Nephron progenitor cell (in vitro differentiated cells): Measurements from ENCODE around the gene HCN2.

ENCODE experiments used
- DNase-seq: peaks from one replicate; pipeline ENCODE4 v3.0.0; 2021
- H3K27ac Mint-ChIP-seq: 2 replicates; pipeline ENCODE4 v1.8.0; 2021; ENCODE audit warnings: mild to moderate bottlenecking, moderate library complexity, mixed read lengths
- H3K27me3 Mint-ChIP-seq: 2 replicates; pipeline ENCODE4 v1.8.0; 2021; ENCODE audit warnings: mild to moderate bottlenecking, low read depth, mixed read lengths; ENCODE audit not compliant: poor library complexity
- H3K36me3 Mint-ChIP-seq: 2 replicates; pipeline ENCODE4 v1.8.0; 2021; ENCODE audit warnings: low read depth, mixed read lengths
- H3K4me1 Mint-ChIP-seq: 2 replicates; pipeline ENCODE4 v1.8.0; 2021; ENCODE audit warnings: mixed read lengths
- H3K4me3 Mint-ChIP-seq: 2 replicates; pipeline ENCODE4 v1.8.0; 2021; ENCODE audit warnings: mild to moderate bottlenecking, moderate library complexity, mixed read lengths
- H3K9me3 Mint-ChIP-seq: 2 replicates; pipeline ENCODE4 v1.8.0; 2021; ENCODE audit warnings: mild to moderate bottlenecking, moderate library complexity, mixed read lengths
- TF ChIP-seq, protein P1 (sequence below): fragments of 200-600 bp; sonication (generic); IDR thresholded peaks from 2 replicates; pipeline ENCODE4 v1.5.0; 2021; ENCODE audit warnings: antibody characterized with exemption

Gene HCN2

DNA sequence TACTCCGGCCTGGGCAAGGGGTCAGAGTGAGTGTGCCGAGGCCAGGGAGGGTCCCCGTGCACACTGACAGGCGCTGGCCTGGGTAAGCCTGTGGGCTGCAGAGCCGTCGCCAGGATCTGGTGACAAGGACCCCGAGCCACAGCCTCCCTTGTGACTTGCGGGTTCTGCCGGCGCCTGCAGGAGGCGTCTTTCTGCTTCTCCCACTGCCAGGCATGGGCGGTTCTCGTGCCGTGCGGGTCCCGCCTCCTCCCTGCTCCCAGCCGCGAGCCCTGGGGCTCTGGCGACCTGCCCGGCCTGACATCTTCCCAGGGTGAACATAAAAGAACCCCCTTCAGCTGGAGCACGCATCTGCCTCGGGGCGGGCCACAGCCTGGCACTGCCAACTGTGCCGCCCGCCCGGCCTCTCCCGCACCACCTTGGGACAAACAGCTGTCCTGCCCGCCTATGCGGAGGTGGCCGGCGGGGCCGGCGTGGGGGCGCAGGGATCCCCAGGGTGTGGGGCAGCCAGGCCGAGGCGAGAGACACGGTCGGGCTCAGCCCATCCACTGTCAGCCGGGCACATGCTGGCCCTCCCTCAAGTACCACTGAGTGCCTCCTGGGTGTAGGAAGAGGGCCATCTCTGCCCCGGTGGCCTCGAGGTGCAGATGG is 1.5 kb upstream of the HCN2 start:
- no peaks in the 10 kb centered on the region for H3K36me3 Mint-ChIP-seq
- no peak overlapping the region for H3K27ac Mint-ChIP-seq
- H3K4me3 Mint-ChIP-seq = no peak overlapping the region
- H3K4me1 Mint-ChIP-seq = peaks cover 7% of the 10 kb centered on the region
- H3K9me3 Mint-ChIP-seq = no peaks in the 10 kb centered on the region
- H3K27me3 Mint-ChIP-seq = peaks cover 54% of the 10 kb centered on the region
- peak; percentile 72 for DNase-seq
- TF ChIP-seq, protein P1, sequence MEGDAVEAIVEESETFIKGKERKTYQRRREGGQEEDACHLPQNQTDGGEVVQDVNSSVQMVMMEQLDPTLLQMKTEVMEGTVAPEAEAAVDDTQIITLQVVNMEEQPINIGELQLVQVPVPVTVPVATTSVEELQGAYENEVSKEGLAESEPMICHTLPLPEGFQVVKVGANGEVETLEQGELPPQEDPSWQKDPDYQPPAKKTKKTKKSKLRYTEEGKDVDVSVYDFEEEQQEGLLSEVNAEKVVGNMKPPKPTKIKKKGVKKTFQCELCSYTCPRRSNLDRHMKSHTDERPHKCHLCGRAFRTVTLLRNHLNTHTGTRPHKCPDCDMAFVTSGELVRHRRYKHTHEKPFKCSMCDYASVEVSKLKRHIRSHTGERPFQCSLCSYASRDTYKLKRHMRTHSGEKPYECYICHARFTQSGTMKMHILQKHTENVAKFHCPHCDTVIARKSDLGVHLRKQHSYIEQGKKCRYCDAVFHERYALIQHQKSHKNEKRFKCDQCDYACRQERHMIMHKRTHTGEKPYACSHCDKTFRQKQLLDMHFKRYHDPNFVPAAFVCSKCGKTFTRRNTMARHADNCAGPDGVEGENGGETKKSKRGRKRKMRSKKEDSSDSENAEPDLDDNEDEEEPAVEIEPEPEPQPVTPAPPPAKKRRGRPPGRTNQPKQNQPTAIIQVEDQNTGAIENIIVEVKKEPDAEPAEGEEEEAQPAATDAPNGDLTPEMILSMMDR = peak; percentile 40

- no peaks in the 10 kb centered on the region for H3K9me3 Mint-ChIP-seq
- DNase-seq = peak; percentile 45
Observed at GRCh38 chr19:588741-589692, 664 bp upstream of the HCN2 start.

DNA sequence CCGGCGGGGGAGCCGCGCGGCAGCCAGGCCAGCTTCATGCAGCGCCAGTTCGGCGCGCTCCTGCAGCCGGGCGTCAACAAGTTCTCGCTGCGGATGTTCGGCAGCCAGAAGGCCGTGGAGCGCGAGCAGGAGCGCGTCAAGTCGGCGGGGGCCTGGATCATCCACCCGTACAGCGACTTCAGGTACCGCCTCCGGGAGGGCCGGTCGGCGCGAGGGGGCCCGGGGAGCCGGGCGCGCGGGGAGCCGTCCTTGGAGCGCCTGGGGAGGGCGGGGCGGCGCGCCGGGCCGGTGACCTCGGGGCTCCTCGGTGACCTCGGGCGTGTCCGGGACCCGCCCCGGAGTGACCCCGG is 690 bp downstream of the HCN2 start:
- H3K4me3 Mint-ChIP-seq = no peak overlapping the region
- no peaks in the 10 kb centered on the region for H3K4me1 Mint-ChIP-seq
- DNase-seq = peak; percentile 39
- no peaks in the 10 kb centered on the region for H3K9me3 Mint-ChIP-seq
- H3K27ac Mint-ChIP-seq = no peak overlapping the region
- H3K36me3 Mint-ChIP-seq = no peaks in the 10 kb centered on the region
- peaks cover 71% of the 10 kb centered on the region for H3K27me3 Mint-ChIP-seq
- TF ChIP-seq, protein P1 = no peak

More at GRCh38 chr19:588741-589692, 664 bp upstream of the HCN2 start:
- H3K36me3 Mint-ChIP-seq = no peaks in the 10 kb centered on the region
- H3K27me3 Mint-ChIP-seq = peaks cover 59% of the 10 kb centered on the region
- peak overlapping the region; percentile 40 for H3K4me3 Mint-ChIP-seq
- TF ChIP-seq, protein P1 = no peak
- peaks cover 2% of the 10 kb centered on the region for H3K4me1 Mint-ChIP-seq
- no peak overlapping the region for H3K27ac Mint-ChIP-seq

DNA sequence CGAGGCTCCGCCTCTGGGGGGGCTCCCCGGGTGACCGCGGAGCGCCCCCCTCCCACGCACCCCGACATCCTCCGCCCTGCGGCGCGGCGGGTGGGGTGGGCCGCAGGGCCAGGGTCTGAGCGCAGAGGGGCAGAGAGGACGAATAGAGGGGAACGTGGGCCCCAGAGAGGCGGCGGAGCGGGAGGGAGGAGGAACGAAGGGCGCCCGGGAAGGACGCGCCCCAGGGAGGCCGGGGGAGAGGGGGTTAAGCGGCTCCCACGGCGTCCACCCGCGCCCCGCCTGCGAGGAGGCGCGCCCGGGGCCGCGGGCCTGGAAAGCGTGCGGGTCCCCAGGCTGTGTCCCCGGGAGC is 1.0 kb downstream of the HCN2 start:
- Mint-ChIP-seq H3K27me3 (peaks cover 71% of the 10 kb centered on the region), H3K4me3 (no peak overlapping the region), H3K9me3 (no peaks in the 10 kb centered on the region), H3K27ac (no peak overlapping the region), H3K36me3 (no peaks in the 10 kb centered on the region), H3K4me1 (no peaks in the 10 kb centered on the region)
- no peak for DNase-seq
- TF ChIP-seq, protein P1 = no peak

- H3K27me3 Mint-ChIP-seq = peaks cover 75% of the 10 kb centered on the region
- H3K4me3 Mint-ChIP-seq = peak overlapping the region; percentile 52
Observed at GRCh38 chr19:591099-591958, 1.6 kb downstream of the HCN2 start.

More at GRCh38 chr19:591099-591958, 1.6 kb downstream of the HCN2 start:
- Mint-ChIP-seq H3K36me3 (no peaks in the 10 kb centered on the region), H3K9me3 (no peaks in the 10 kb centered on the region), H3K27ac (no peak overlapping the region), H3K4me1 (no peaks in the 10 kb centered on the region)
- TF ChIP-seq, protein P1 = no peak
- peak; percentile 81 for DNase-seq
